Activated CD4-positive, alpha-beta memory T cell treated with anti-CD3 and anti-CD28 coated beads, Interleukin-2, amount 10 ng/mL, durations not matched to agents 7 days and 5 days (primary cell): ENCODE results near the gene SH3TC2. TPM values are rescaled to one million over a fixed set of nuclear protein-coding genes. Genes with fewer than 3 reads are reported as not detected.

Experiments
- CTCF ChIA-PET: fragments of 350-600 bp; sonication (Branson Sonifier 250); formaldehyde crosslinking; loops from one replicate; lab custom pipeline; 2021; ENCODE audit warnings: antibody characterized with exemption, inconsistent platforms; lab: Charles Lee
- POLR2A ChIA-PET: fragments of 350-600 bp; sonication (Branson Sonifier 250); formaldehyde crosslinking; loops from one replicate; lab custom pipeline; 2021; ENCODE audit warnings: antibody characterized with exemption; lab: Charles Lee
- DNase-seq: peaks from one replicate; pipeline ENCODE4 v3.0.0-alpha.2; 2020
- H3K27ac Mint-ChIP-seq: one replicate; pipeline ENCODE4 v1.8.0; 2021; ENCODE audit warnings: mild to moderate bottlenecking, mixed read lengths
- H3K27me3 Mint-ChIP-seq: one replicate; pipeline ENCODE4 v1.8.0; 2021; ENCODE audit warnings: mixed read lengths
- H3K36me3 Mint-ChIP-seq: one replicate; pipeline ENCODE4 v1.8.0; 2021; ENCODE audit warnings: low read depth, mixed read lengths
- H3K4me1 Mint-ChIP-seq: one replicate; pipeline ENCODE4 v1.8.0; 2021; ENCODE audit warnings: mixed read lengths
- H3K4me3 Mint-ChIP-seq: one replicate; pipeline ENCODE4 v1.8.0; 2021; ENCODE audit warnings: mild to moderate bottlenecking, mixed read lengths
- H3K9me3 Mint-ChIP-seq: one replicate; pipeline ENCODE4 v1.8.0; 2021; ENCODE audit warnings: mixed read lengths
- total RNA-seq, 2 experiments: library from RNA; stranded (reverse); gene quantifications; one replicate each; pipeline ENCODE4 v1.2.3, GENCODE V29; 2021

The SH3TC2 gene
- total RNA-seq, 2 experiments from 2014 or later = not detected

GRCh38 chr5:149053072-149053695, 9.7 kb downstream of the SH3TC2 start:
- ChIA-PET CTCF (no interaction called here), POLR2A (no interaction called here)
- no peak for DNase-seq
- Mint-ChIP-seq H3K27ac (no peak overlapping the region), H3K4me3 (no peak overlapping the region), H3K9me3 (no peaks in the 10 kb centered on the region), H3K36me3 (no peaks in the 10 kb centered on the region), H3K4me1 (no peaks in the 10 kb centered on the region), H3K27me3 (peaks cover 6% of the 10 kb centered on the region)

- ChIA-PET CTCF (no interaction called here), POLR2A (interaction anchor here (1.1 kb wide), 1 partner anchor 33 kb away, joined by 3 read pairs; no protein-coding TSS in a partner anchor)
- Mint-ChIP-seq H3K4me3 (no peak overlapping the region), H3K27me3 (peaks cover 4% of the 10 kb centered on the region), H3K27ac (no peak overlapping the region), H3K36me3 (no peaks in the 10 kb centered on the region), H3K9me3 (no peaks in the 10 kb centered on the region), H3K4me1 (no peaks in the 10 kb centered on the region)
- DNase-seq = no peak
These were observed 13.5 kb downstream of the SH3TC2 start for GRCh38 chr5:149049371-149049781.

- DNase-seq = no peak
- H3K27me3 Mint-ChIP-seq = peaks cover 3% of the 10 kb centered on the region
- no peak overlapping the region for H3K27ac Mint-ChIP-seq
- H3K4me3 Mint-ChIP-seq = no peak overlapping the region
- H3K4me1 Mint-ChIP-seq = no peaks in the 10 kb centered on the region
- POLR2A ChIA-PET = no interaction called here
- no peaks in the 10 kb centered on the region for H3K9me3 Mint-ChIP-seq
- CTCF ChIA-PET = no interaction called here
- no peaks in the 10 kb centered on the region for H3K36me3 Mint-ChIP-seq
These were observed 14.1 kb downstream of the SH3TC2 start for GRCh38 chr5:149048811-149049210.

GRCh38 chr5:149047462-149047861, 15.4 kb downstream of the SH3TC2 start:
- H3K4me1 Mint-ChIP-seq = no peaks in the 10 kb centered on the region
- no peak for DNase-seq
- no peaks in the 10 kb centered on the region for H3K9me3 Mint-ChIP-seq
- H3K4me3 Mint-ChIP-seq = no peak overlapping the region
- H3K27me3 Mint-ChIP-seq = peaks cover 3% of the 10 kb centered on the region
- no peaks in the 10 kb centered on the region for H3K36me3 Mint-ChIP-seq
- CTCF ChIA-PET = no interaction called here
- POLR2A ChIA-PET = no interaction called here
- no peak overlapping the region for H3K27ac Mint-ChIP-seq

- Mint-ChIP-seq H3K36me3 (no peaks in the 10 kb centered on the region), H3K9me3 (no peaks in the 10 kb centered on the region), H3K4me1 (no peaks in the 10 kb centered on the region), H3K27ac (no peak overlapping the region), H3K4me3 (no peak overlapping the region), H3K27me3 (peaks cover 3% of the 10 kb centered on the region)
- ChIA-PET CTCF (interaction anchor here (1.0 to 1.4 kb wide), 3 partner anchors 11 to 315 kb away, joined by 3 to 4 read pairs (median 4); no protein-coding TSS in a partner anchor), POLR2A (no interaction called here)
- DNase-seq = no peak
These were observed 16.5 kb downstream of the SH3TC2 start for GRCh38 chr5:149046196-149046829.

GRCh38 chr5:149045089-149045460, 17.8 kb downstream of the SH3TC2 start:
- POLR2A ChIA-PET = no interaction called here
- DNase-seq = no peak
- no peaks in the 10 kb centered on the region for H3K9me3 Mint-ChIP-seq
- H3K27ac Mint-ChIP-seq = no peak overlapping the region
- H3K4me3 Mint-ChIP-seq = no peak overlapping the region
- CTCF ChIA-PET = no interaction called here
- H3K36me3 Mint-ChIP-seq = no peaks in the 10 kb centered on the region
- peaks cover 3% of the 10 kb centered on the region for H3K27me3 Mint-ChIP-seq
- no peaks in the 10 kb centered on the region for H3K4me1 Mint-ChIP-seq

- Mint-ChIP-seq H3K4me3 (no peak overlapping the region), H3K36me3 (no peaks in the 10 kb centered on the region), H3K9me3 (no peaks in the 10 kb centered on the region), H3K4me1 (no peaks in the 10 kb centered on the region), H3K27ac (no peak overlapping the region), H3K27me3 (no peaks in the 10 kb centered on the region)
- ChIA-PET CTCF (no interaction called here), POLR2A (no interaction called here)
- DNase-seq = no peak
These were observed 18.3 kb downstream of the SH3TC2 start for GRCh38 chr5:149044453-149045088.

GRCh38 chr5:149043641-149044040, 19.2 kb downstream of the SH3TC2 start:
- CTCF ChIA-PET = no interaction called here

GRCh38 chr5:149042865-149043264, 20.0 kb downstream of the SH3TC2 start:
- Mint-ChIP-seq H3K9me3 (no peaks in the 10 kb centered on the region), H3K36me3 (no peaks in the 10 kb centered on the region), H3K4me1 (peaks cover 7% of the 10 kb centered on the region), H3K4me3 (no peak overlapping the region), H3K27ac (no peak overlapping the region), H3K27me3 (no peaks in the 10 kb centered on the region)
- no peak for DNase-seq
- ChIA-PET POLR2A (no interaction called here), CTCF (no interaction called here)

More at GRCh38 chr5:149043641-149044040, 19.2 kb downstream of the SH3TC2 start:
- Mint-ChIP-seq H3K9me3 (no peaks in the 10 kb centered on the region), H3K4me3 (no peak overlapping the region), H3K27me3 (no peaks in the 10 kb centered on the region), H3K27ac (no peak overlapping the region), H3K36me3 (no peaks in the 10 kb centered on the region), H3K4me1 (no peaks in the 10 kb centered on the region)
- POLR2A ChIA-PET = no interaction called here
- no peak for DNase-seq

- no peaks in the 10 kb centered on the region for H3K36me3 Mint-ChIP-seq
- H3K4me1 Mint-ChIP-seq = peaks cover 23% of the 10 kb centered on the region
- ChIA-PET POLR2A (no interaction called here), CTCF (no interaction called here)
- H3K4me3 Mint-ChIP-seq = no peak overlapping the region
- no peaks in the 10 kb centered on the region for H3K9me3 Mint-ChIP-seq
- DNase-seq = no peak
- H3K27ac Mint-ChIP-seq = no peak overlapping the region
- no peaks in the 10 kb centered on the region for H3K27me3 Mint-ChIP-seq
These were observed 21.6 kb downstream of the SH3TC2 start for GRCh38 chr5:149041242-149041641.

GRCh38 chr5:149040421-149040820, 22.4 kb downstream of the SH3TC2 start:
- no peak overlapping the region for H3K4me3 Mint-ChIP-seq
- CTCF ChIA-PET = no interaction called here
- H3K36me3 Mint-ChIP-seq = no peaks in the 10 kb centered on the region

GRCh38 chr5:149039506-149039905, 23.4 kb downstream of the SH3TC2 start:
- POLR2A ChIA-PET = no interaction called here

More at GRCh38 chr5:149040421-149040820, 22.4 kb downstream of the SH3TC2 start:
- DNase-seq = no peak
- Mint-ChIP-seq H3K4me1 (peaks cover 31% of the 10 kb centered on the region), H3K27ac (no peak overlapping the region), H3K27me3 (no peaks in the 10 kb centered on the region), H3K9me3 (no peaks in the 10 kb centered on the region)
- POLR2A ChIA-PET = no interaction called here

GRCh38 chr5:149038336-149039080, 24.4 kb downstream of the SH3TC2 start:
- no peak for DNase-seq
- POLR2A ChIA-PET = no interaction called here
- no peak overlapping the region for H3K4me3 Mint-ChIP-seq
- H3K36me3 Mint-ChIP-seq = no peaks in the 10 kb centered on the region
- CTCF ChIA-PET = interaction anchor here (3.8 to 8.2 kb wide), 3 partner anchors 27 to 301 kb away, joined by 16 to 241 read pairs (median 31); no protein-coding TSS in a partner anchor
- H3K4me1 Mint-ChIP-seq = peaks cover 34% of the 10 kb centered on the region
- no peaks in the 10 kb centered on the region for H3K9me3 Mint-ChIP-seq
- no peak overlapping the region for H3K27ac Mint-ChIP-seq
- H3K27me3 Mint-ChIP-seq = no peaks in the 10 kb centered on the region

More at GRCh38 chr5:149039506-149039905, 23.4 kb downstream of the SH3TC2 start:
- DNase-seq = no peak
- Mint-ChIP-seq H3K9me3 (no peaks in the 10 kb centered on the region), H3K27me3 (no peaks in the 10 kb centered on the region), H3K4me3 (no peak overlapping the region), H3K36me3 (no peaks in the 10 kb centered on the region), H3K4me1 (peaks cover 34% of the 10 kb centered on the region), H3K27ac (no peak overlapping the region)
- CTCF ChIA-PET = interaction anchor here (8.2 kb wide), 1 partner anchor 302 kb away, joined by 241 read pairs; no protein-coding TSS in a partner anchor
